Measurements from ENCODE around the gene OBSCN. TPM values are rescaled to one million over a fixed set of nuclear protein-coding genes. Genes with fewer than 3 reads are reported as not detected.

The OBSCN gene
- total RNA-seq, 1 experiment from 2014 or later: 33.3 TPM

GRCh38 chr1:228234921-228235320, 27.1 kb downstream of the OBSCN start:
- H3K23ac ChIP-seq (ENCODE audit: insufficient read length, low read depth, low read length): no peak overlapping the region
- no peak overlapping the region for H3K27ac Mint-ChIP-seq
- H3K4me1 Mint-ChIP-seq: peaks cover 2% of the 10 kb centered on the region in 2 experiments; a peak in 3 of 4 replicates

More at GRCh38 chr1:228234921-228235320, 27.1 kb downstream of the OBSCN start:
- Histone ChIP-seq H3T11ph (ENCODE audit: low read length) (no peak overlapping the region), H4K91ac (ENCODE audit: insufficient read length, low read depth, low read length) (no peak overlapping the region), H2AFZ (ENCODE audit: low read length) (no peak overlapping the region), H3K79me1 (ENCODE audit: insufficient read depth, low read depth, low read length, poor library complexity, severe bottlenecking) (no peaks in the 10 kb centered on the region), H2BK5ac (ENCODE audit: insufficient read length, low read length) (no peak overlapping the region), H3K18ac (ENCODE audit: insufficient read length, low read depth, low read length) (no peak overlapping the region), H3K9me3 (ENCODE audit: control insufficient read depth, low read depth, low read length) (no peaks in the 10 kb centered on the region), H3K27ac (ENCODE audit: insufficient read length, low read depth, low read length) (no peak overlapping the region), H2BK15ac (ENCODE audit: low read depth, low read length) (no peak overlapping the region), H3K56ac (ENCODE audit: insufficient read length, low read depth, low read length) (no peak overlapping the region), H3K14ac (ENCODE audit: insufficient read depth, low read length) (no peak overlapping the region), H3K79me2 (ENCODE audit: insufficient read depth, low read length) (no peaks in the 10 kb centered on the region; the same call in 1 of the 2 replicates), H3K23me2 (ENCODE audit: insufficient read length, low read depth, low read length, poor library complexity, severe bottlenecking) (no peaks in the 10 kb centered on the region), H4K8ac (replicated peaks; ENCODE audit: insufficient read length, low read depth, low read length) (no peak overlapping the region), H4K5ac (ENCODE audit: insufficient read length, low read depth, low read length) (no peak overlapping the region), H2BK12ac (ENCODE audit: insufficient read length, low read depth, low read length) (no peak overlapping the region), H2BK20ac (ENCODE audit: low read depth, low read length, poor library complexity, severe bottlenecking) (no peak overlapping the region), H2AK5ac (ENCODE audit: insufficient read length, low read length) (no peak overlapping the region), H3K4ac (ENCODE audit: low read depth, low read length) (no peak overlapping the region), H2BK120ac (ENCODE audit: low read depth, low read length, poor library complexity, severe bottlenecking) (no peak overlapping the region), H3K4me1 (ENCODE audit: insufficient read depth, low read length) (no peaks in the 10 kb centered on the region), H3K4me2 (ENCODE audit: insufficient read depth, insufficient read length, low read length) (no peak overlapping the region), H3K9ac (ENCODE audit: extremely low read depth, insufficient read length, low read length) (no peak overlapping the region), H4K20me1 (ENCODE audit: control insufficient read depth, insufficient read depth, insufficient read length) (no peaks in the 10 kb centered on the region), H3K27me3 (ENCODE audit: insufficient read depth, low read length) (no peaks in the 10 kb centered on the region)
- Mint-ChIP-seq H3K36me3 (ENCODE audit: insufficient read depth in 1 of 3, low read depth in 3 of 3) (peaks cover 64 to 78% (median 75%) of the 10 kb centered on the region in 3 experiments), H3K27me3 (ENCODE audit: low read depth) (no peaks in the 10 kb centered on the region), H3K9me3 (peaks cover 11 to 19% of the 10 kb centered on the region in 2 experiments; a peak in 4 of 5 replicates), H3K4me3 (no peak overlapping the region)
- no peak for DNase-seq
- WGBS (ENCODE audit: extremely low coverage, insufficient read length, low lambda C conversion rate): no CpG with 5 or more reads among the region's 2 CpGs
- TF ChIP-seq, protein P1, sequence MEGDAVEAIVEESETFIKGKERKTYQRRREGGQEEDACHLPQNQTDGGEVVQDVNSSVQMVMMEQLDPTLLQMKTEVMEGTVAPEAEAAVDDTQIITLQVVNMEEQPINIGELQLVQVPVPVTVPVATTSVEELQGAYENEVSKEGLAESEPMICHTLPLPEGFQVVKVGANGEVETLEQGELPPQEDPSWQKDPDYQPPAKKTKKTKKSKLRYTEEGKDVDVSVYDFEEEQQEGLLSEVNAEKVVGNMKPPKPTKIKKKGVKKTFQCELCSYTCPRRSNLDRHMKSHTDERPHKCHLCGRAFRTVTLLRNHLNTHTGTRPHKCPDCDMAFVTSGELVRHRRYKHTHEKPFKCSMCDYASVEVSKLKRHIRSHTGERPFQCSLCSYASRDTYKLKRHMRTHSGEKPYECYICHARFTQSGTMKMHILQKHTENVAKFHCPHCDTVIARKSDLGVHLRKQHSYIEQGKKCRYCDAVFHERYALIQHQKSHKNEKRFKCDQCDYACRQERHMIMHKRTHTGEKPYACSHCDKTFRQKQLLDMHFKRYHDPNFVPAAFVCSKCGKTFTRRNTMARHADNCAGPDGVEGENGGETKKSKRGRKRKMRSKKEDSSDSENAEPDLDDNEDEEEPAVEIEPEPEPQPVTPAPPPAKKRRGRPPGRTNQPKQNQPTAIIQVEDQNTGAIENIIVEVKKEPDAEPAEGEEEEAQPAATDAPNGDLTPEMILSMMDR (conservative IDR thresholded peaks at IDR 0.05): no peak

All from H9 (cell line).